ENCODE measurements around the gene BRMS1.

BRMS1 gene

GRCh38 chr11:66309475-66309874, 35.4 kb downstream of the BRMS1 start:
- DNase-seq (ENCODE audit: low read depth, low spot score) = no peak

DNA sequence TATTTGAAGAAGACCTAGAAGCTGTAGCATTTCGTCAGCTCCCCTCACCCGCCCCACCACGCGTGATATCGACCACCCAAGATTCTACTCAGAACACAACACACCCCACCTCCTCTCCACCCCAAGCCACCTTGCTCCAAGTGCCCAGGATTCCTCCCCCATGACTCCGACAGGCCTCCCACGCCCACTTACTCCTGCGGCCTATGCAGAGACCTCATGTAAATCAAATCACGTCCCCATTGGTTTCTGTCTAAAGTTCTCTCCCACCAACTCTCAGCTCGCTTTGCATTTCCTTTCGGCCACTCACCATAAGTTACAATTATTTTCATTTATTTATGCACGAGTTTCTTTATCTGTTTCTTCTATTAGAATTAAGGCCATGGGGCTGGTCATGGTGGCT, 42.2 kb downstream of the BRMS1 start:
- DNase-seq (ENCODE audit: low read depth, low spot score) = no peak

DNA sequence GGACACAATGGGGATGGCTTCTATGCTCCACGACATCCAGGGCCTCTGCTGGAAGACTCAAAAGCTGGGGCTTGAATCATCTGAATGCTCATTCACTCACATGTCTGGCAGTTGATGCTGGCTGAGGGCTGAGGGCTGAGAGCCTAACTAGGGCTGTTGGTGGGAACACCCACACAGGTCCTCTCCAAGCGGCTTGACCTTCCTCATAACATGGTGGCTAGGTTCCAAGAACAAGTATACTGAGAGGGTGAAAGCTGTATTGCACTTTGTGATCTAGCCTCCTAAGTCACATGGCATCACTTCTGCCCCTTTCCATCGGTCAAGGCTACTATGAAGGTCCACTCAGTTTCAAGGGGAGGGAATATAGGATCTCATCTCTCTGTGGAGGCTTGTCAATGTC, 45.7 kb downstream of the BRMS1 start:
- no peak for DNase-seq (ENCODE audit: low read depth, low spot score)

- no peak for DNase-seq (ENCODE audit: low read depth, low spot score)
Observed at GRCh38 chr11:66297610-66298009, 47.3 kb downstream of the BRMS1 start.

DNA sequence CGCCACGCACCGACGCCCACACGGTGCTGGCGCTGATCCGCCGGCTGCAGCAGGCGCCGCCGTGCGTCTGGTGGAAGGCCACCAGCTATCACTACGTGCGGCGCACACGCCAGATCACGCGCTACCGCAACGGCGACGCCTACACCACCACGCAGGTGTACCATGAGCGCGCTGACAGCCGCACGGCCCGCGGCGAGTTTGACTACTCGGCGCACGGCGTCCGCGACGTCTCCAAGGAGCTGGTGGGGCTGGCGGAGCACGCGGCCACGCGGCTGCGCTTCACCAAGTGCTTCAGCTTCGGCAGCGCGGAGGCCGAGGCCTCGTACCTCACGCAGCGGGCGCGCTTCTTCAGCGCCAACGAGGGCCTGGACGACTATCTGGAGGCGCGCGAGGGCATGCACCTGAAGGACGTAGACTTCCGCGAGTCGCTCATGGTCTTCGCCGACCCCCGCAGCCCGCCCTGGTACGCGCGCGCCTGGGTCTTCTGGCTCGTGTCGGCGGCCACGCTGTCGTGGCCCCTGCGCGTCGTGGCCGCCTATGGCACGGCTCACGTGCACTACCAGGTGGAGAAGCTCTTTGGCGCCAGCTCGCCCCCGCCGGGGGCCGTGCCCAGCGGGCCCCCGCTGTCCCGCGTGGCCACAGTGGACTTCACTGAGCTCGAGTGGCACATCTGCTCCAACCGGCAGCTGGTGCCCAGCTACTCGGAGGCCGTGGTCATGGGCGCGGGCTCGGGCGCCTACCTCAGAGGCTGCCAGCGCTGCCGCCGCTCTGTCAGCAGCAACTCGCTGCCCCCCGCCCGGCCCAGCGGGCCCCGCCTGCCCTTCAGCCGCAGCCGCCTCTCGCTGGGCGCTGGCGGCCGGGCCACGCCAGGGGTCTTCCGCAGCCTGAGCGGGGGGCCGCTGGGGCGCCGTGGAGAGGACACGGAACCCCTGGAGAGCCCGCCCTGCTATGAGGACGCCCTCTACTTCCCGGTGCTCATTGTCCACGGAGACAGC, 50.0 kb downstream of the BRMS1 start:
- no peak for DNase-seq (ENCODE audit: low read depth, low spot score)

GRCh38 chr11:66293777-66294625, 50.9 kb downstream of the BRMS1 start:
- no peak for DNase-seq (ENCODE audit: low read depth, low spot score)

DNA sequence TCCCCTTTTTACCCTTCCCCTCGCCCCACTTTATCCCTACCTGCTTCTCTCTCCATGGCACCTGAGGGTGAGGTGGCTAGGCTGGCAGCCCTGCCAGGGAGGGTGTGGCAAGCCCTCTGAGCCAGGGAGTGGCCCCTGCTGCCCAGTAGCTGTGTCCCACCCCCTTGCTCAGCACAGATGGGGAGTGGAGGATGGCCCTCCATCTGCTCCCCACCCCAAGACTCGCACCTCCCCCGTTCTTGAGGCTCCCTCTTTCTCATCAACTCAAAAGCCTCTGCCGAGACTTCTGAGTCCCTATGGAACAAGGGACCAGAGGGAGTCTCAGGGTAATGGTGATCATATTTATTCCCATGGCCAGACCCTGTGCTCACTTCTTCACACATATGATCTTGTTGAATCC, 51.6 kb downstream of the BRMS1 start:
- DNase-seq (ENCODE audit: low read depth, low spot score) = no peak

- no peak for DNase-seq (ENCODE audit: low read depth, low spot score)
Observed at GRCh38 chr11:66292543-66293332, 52.2 kb downstream of the BRMS1 start.

DNA sequence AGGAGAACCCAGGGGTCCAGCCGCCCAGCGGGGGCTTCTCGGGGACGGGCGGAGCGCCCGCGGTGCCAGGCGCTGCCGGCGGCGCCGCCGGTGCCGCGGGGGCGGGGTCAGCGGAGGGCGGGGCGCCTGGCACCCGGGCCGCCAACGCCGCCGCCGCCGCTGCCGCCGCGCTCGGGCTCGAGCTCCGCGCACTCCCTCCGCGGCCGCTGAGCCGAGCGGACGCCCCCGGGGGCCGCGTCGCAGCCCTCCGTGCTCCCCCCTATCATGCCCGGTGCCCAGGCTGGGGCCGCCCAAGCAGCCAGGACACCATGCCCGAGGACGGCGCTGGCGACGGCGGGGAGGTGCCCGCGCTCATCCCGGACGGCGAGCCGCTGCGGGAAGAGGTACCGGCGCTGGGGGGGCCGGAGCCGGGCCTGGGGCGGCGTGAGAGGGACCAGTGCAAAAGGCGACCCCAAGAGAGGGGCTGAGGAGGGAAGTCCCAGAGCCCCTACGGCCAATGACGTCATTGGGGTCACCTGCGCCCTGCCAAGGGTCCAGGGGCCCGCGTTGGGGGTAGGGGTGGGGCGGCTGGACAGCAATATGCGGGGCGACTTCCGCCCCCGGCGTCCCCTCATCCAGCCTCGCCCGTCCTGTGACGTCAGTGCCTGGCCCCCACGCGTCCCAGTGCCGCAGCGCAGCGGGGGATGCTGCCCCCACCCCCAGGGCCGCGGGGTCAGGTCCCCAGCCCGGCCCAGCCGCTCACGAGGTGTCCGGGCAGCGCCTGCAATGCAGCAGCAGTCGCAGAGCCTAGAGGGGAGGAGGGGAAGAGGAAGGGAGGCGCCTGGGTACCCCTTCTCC, 53.0 kb downstream of the BRMS1 start, which contains the start of gene TMEM151A:
Gene TMEM151A, plus strand, starts transcription at position 189 of the 837 bp plus-strand sequence. Its CDS starts 120 bp downstream, at position 309.
- DNase-seq (ENCODE audit: low read depth, low spot score) = no peak

GRCh38 chr11:66291303-66291705, 53.6 kb downstream of the BRMS1 start:
- DNase-seq (ENCODE audit: low read depth, low spot score) = no peak

- DNase-seq (ENCODE audit: low read depth, low spot score) = no peak
Observed at GRCh38 chr11:66290330-66290621, 54.6 kb downstream of the BRMS1 start.

GRCh38 chr11:66289548-66290329, 55.2 kb downstream of the BRMS1 start:
- peak; percentile 91 for DNase-seq (ENCODE audit: low read depth, low spot score)

- peak; percentile 100 for DNase-seq (ENCODE audit: low read depth, low spot score)
Observed at GRCh38 chr11:66288671-66289547, 56.0 kb downstream of the BRMS1 start, which contains the start of gene YIF1A. Gene YIF1A (minus strand): TSS chr11:66289143. CDS start chr11:66288985, 158 bp downstream.

DNA sequence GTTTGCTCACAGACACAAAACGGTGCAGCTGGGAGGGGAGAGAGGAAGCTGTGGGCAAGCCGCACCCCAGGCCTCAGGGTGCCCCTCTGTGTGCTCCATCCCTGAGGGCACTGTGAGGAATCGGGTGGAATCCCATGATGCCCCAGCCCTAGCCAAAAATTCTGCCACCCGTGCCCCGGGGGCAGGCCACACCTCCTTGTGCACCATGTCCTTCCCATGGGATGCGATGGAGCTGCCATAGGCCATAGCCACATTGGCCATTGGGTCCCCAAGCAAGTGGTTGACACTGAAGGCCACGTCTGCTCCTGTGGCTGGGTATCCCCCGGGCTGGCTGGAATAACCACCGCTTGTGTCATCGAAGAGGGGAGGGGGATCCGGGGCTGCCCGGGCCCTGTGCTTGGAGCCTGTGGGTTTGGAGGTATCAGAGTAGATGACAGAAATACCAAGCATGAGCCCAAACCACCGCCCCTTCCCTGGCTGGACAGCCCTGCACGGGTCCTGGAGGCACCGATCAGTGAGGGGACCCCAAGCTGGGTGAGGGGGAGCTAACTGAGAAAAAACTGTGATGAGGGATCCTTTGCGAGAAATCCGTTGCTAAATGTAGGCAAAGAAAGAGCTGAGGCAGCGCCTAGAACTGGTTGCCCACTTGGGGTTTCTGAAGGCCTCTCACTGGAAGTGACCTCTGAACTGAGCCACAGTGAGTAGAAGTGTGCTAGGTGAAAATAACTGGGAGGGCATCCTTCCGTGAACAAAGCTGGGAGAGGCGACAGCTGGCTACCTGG, 56.8 kb downstream of the BRMS1 start:
- peak; percentile 37 for DNase-seq (ENCODE audit: low read depth, low spot score)

Measured in astrocyte of the hippocampus (primary cell).